Right kidney (tissue), 1 donor: ENCODE results near the gene PLS3.

Experiments used
- DNase-seq: peaks from one replicate; pipeline ENCODE4 v3.0.0-alpha.2; 2016

PLS3 gene

GRCh38 chrX:115689931-115690330 lies 129.0 kb downstream of the PLS3 start:
- DNase-seq, result peak; percentile 8

- peak; percentile 38 for DNase-seq
These were observed 129.7 kb downstream of the PLS3 start for GRCh38 chrX:115690511-115691216.

- no peak for DNase-seq
These were observed 132.5 kb downstream of the PLS3 start for GRCh38 chrX:115693476-115693875.

- no peak for DNase-seq
These were observed 133.1 kb downstream of the PLS3 start for GRCh38 chrX:115694028-115694427.

GRCh38 chrX:115696039-115696438 lies 135.1 kb downstream of the PLS3 start:
- DNase-seq, result no peak

- no peak for DNase-seq
These were observed 136.0 kb downstream of the PLS3 start for GRCh38 chrX:115696939-115697338.

- DNase-seq, result no peak
These were observed 136.8 kb downstream of the PLS3 start for GRCh38 chrX:115697806-115698205.
